Vagina (tissue), 2 donors: ENCODE results near the gene SERGEF. TPM values are rescaled to one million over a fixed set of nuclear protein-coding genes. Genes with fewer than 3 reads are reported as not detected.

ENCODE experiments used
- DNase-seq, 2 donors: peaks; one replicate each; pipeline ENCODE4 v3.0.0-alpha.2; 2017; ENCODE audit errors: extremely low spot score in 2 of 2
- H3K27ac ChIP-seq: fragments of 200-600 bp; sonication (generic); one replicate; pipeline ENCODE4 v1.5.1; 2019
- H3K27me3 ChIP-seq: fragments of 200-600 bp; sonication (generic); one replicate; pipeline ENCODE4 v1.5.1; 2019
- H3K36me3 ChIP-seq, 2 donors: fragments of 200-600 bp; sonication (generic); one replicate each; pipeline ENCODE4 v1.5.1; 2017 to 2019
- H3K4me1 ChIP-seq: fragments of 200-600 bp; sonication (generic); one replicate; pipeline ENCODE4 v1.5.1; 2019
- H3K4me3 ChIP-seq, 2 donors: fragments of 200-600 bp; sonication (generic); 1 replicate in 1 of 2; 2 replicates in 1 of 2; pipeline ENCODE4 v1.5.1; 2016 to 2019
- H3K9me3 ChIP-seq: fragments of 200-600 bp; sonication (generic); one replicate; pipeline ENCODE4 v1.5.1; 2019
- POLR2A ChIP-seq, 2 donors: fragments of 450-650 bp; IDR thresholded peaks; one replicate each; pipeline ENCODE4 v1.6.1; 2017; ENCODE audit warnings: antibody characterized with exemption in 2 of 2, mild to moderate bottlenecking in 2 of 2, moderate library complexity in 2 of 2
- POLR2AphosphoS5 ChIP-seq, 2 donors: sonication (generic); formaldehyde crosslinking; IDR thresholded peaks; one replicate each; pipeline ENCODE4 v1.9.0; 2017; ENCODE audit warnings: antibody characterized with exemption in 2 of 2, mild to moderate bottlenecking in 2 of 2, low read depth in 1 of 2; ENCODE audit not compliant: insufficient read depth in 1 of 2
- intact Hi-C: fragments of 100-400 bp; cut with DNase I; formaldehyde crosslinking; loops from one replicate; pipeline ENCODE4 v1.15.1; 2023
- total RNA-seq: library from RNA; depleted of rRNA; stranded (reverse); fragments of >200 nt; gene quantifications from one replicate; pipeline ENCODE4 v1.2.3, GENCODE V29; 2016
- TF ChIP-seq, protein P1 (sequence below), 3 experiments: fragments of 450-650 bp in 2 of 3; fragments of 200-600 bp in 1 of 3; sonication (generic) in 1 of 3; IDR thresholded peaks; one replicate each; pipeline ENCODE4 v1.5.1; 2017 to 2019; ENCODE audit warnings: antibody characterized with exemption in 3 of 3, mild to moderate bottlenecking in 2 of 3, moderate library complexity in 2 of 3

SERGEF gene
- total RNA-seq, 1 donor from 2014 or later, result 30.7 TPM

DNA sequence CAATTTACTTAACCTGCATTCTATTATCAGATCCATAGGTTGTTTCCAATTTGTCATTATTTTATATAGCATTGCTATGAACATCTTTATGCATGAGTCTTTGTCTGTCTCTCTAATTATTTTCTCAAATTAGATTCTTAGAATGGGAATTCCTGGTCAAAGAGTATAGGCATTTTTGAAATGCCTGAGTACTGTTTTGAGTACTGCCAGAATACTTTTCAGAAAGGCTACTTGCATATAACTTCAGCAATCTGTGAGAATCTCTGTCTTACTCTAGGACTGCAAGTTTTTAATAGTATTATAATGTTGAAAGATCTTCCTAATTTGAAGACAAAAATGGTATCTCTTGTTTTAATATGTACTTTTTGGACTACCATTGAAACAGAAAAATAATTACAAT lies 221.7 kb downstream of the SERGEF start:
- no peak for DNase-seq
- Histone ChIP-seq H3K9me3 (no peaks in the 10 kb centered on the region), H3K27ac (no peak overlapping the region), H3K36me3 (no peaks in the 10 kb centered on the region), H3K4me1 (no peaks in the 10 kb centered on the region), H3K4me3 (no peak overlapping the region), H3K27me3 (no peaks in the 10 kb centered on the region)
- TF ChIP-seq POLR2A (IDR thresholded peaks at IDR 0.05), result no peak
- TF ChIP-seq, protein P1, sequence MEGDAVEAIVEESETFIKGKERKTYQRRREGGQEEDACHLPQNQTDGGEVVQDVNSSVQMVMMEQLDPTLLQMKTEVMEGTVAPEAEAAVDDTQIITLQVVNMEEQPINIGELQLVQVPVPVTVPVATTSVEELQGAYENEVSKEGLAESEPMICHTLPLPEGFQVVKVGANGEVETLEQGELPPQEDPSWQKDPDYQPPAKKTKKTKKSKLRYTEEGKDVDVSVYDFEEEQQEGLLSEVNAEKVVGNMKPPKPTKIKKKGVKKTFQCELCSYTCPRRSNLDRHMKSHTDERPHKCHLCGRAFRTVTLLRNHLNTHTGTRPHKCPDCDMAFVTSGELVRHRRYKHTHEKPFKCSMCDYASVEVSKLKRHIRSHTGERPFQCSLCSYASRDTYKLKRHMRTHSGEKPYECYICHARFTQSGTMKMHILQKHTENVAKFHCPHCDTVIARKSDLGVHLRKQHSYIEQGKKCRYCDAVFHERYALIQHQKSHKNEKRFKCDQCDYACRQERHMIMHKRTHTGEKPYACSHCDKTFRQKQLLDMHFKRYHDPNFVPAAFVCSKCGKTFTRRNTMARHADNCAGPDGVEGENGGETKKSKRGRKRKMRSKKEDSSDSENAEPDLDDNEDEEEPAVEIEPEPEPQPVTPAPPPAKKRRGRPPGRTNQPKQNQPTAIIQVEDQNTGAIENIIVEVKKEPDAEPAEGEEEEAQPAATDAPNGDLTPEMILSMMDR (IDR thresholded peaks at IDR 0.05), result no peak
- no peak for TF ChIP-seq POLR2AphosphoS5 (IDR thresholded peaks at IDR 0.05; ENCODE audit: insufficient read depth in 1 of 2, low read depth in 1 of 2)
- intact Hi-C loops, result no loop called here

DNA sequence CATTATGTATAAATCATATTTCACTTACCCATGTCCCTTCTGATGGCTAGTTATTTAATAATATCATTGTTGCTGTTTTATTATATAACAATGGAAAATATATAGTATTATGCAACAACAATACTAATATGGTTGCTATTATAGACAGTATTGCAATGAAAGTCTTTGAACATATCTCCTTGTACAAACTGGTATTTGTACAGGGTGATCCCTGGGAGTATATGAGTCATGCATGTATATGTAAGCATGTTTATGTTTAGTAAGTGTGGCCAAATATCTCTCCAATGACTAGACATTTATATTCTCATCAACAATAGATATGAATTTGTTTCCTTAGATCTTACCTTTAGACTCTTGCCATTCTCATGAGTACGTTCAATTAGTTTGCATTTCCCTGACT lies 222.4 kb downstream of the SERGEF start:
- Histone ChIP-seq H3K27me3 (no peaks in the 10 kb centered on the region), H3K4me3 (no peak overlapping the region), H3K4me1 (no peaks in the 10 kb centered on the region), H3K27ac (no peak overlapping the region), H3K9me3 (no peaks in the 10 kb centered on the region), H3K36me3 (no peaks in the 10 kb centered on the region)
- intact Hi-C loops, result no loop called here
- TF ChIP-seq, protein P1 (IDR thresholded peaks at IDR 0.05), result no peak
- TF ChIP-seq POLR2A (IDR thresholded peaks at IDR 0.05) (no peak), POLR2AphosphoS5 (IDR thresholded peaks at IDR 0.05; ENCODE audit: insufficient read depth in 1 of 2, low read depth in 1 of 2) (peak in 1 of 2 donors; percentile 28)
- no peak for DNase-seq

DNA sequence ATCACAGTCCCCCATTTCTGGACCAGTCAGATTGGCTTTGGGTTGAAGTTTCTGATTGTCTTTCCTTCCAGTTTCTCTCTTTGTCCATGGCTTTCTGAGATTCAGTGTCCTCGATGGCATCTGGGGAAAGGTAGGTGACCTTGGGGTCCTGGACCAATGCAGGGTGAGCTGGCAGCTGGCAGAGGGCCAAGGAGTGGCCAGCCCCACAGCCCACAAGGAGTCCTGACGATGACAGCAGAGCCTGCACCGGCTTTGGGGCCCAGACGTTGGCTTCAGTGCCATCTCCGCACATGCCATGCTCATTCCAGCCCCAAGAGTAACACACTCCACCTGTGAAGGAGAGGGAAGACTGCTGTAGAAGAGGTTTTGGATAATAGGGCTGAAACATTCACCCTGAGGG lies 224.8 kb downstream of the SERGEF start:
- H3K9me3 ChIP-seq, result no peaks in the 10 kb centered on the region
- H3K27me3 ChIP-seq, result no peaks in the 10 kb centered on the region
- no peak overlapping the region for H3K27ac ChIP-seq
- H3K4me1 ChIP-seq, result no peaks in the 10 kb centered on the region
- no peak overlapping the region for H3K4me3 ChIP-seq
- no peaks in the 10 kb centered on the region for H3K36me3 ChIP-seq
- TF ChIP-seq POLR2AphosphoS5 (IDR thresholded peaks at IDR 0.05; ENCODE audit: insufficient read depth in 1 of 2, low read depth in 1 of 2) (no peak), POLR2A (IDR thresholded peaks at IDR 0.05) (no peak)
- TF ChIP-seq, protein P1 (IDR thresholded peaks at IDR 0.05), result no peak
- no peak for DNase-seq
- intact Hi-C loops, result no loop called here

DNA sequence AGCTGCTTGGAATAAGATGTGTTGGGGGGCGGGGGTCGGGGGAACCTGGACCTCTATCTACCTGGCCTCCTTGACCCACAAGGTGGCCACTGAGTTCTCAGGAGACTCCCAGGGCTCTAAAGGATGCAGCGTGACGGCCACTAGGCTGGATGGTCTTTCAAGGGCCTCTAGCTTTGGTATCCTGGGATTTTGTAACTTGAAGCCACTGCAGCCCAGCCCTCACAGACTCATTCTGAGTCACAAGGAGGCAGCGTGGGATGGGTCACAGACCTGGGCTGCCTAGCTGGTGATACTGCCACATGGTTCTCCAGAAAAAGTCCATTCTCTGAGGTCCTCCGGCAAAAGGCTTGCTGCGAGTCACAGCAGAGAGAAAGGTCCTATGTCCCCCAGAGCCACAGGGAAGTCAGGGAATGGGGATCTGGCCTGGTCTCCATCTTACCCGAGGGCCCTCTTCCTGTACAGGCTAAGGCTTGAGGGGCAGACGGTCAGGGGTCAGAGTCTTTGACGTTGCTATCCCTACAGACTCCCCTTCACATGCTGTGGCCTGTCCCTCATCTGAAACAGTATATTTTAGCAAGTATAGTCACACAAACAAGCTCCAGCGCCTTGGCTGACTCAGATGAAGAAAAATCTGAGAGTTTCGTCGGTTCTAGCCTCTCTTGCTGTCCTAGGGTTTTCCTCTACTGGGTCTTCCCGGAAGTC lies 225.9 kb downstream of the SERGEF start:
- no peaks in the 10 kb centered on the region for H3K4me1 ChIP-seq
- intact Hi-C loops, result no loop called here
- TF ChIP-seq POLR2A (IDR thresholded peaks at IDR 0.05) (no peak), POLR2AphosphoS5 (IDR thresholded peaks at IDR 0.05; ENCODE audit: insufficient read depth in 1 of 2, low read depth in 1 of 2) (no peak)
- TF ChIP-seq, protein P1 (IDR thresholded peaks at IDR 0.05), result no peak
- no peaks in the 10 kb centered on the region for H3K27me3 ChIP-seq
- H3K36me3 ChIP-seq, result no peaks in the 10 kb centered on the region
- no peak for DNase-seq
- H3K27ac ChIP-seq, result no peak overlapping the region
- H3K4me3 ChIP-seq, result no peak overlapping the region
- H3K9me3 ChIP-seq, result no peaks in the 10 kb centered on the region

DNA sequence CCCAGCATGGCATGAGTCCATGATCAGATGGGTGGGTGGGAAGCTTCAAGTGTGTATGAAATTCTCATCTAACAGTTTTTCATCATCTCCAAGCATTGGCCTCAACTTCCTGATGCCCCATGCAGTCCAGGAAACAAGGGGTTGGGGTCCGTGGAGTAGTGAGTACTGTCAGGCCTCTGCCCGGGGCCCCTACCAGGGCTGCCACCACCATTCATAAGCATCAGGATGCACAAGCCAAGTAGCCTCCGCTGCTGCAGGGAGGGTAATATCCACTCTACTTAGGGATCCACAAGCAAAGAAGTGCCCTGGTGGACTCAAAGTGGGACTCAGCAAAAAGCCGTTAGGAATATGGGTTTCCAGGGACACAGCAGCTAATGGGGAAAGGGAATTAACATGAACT lies 229.0 kb downstream of the SERGEF start:
- Histone ChIP-seq H3K36me3 (no peaks in the 10 kb centered on the region), H3K27me3 (no peaks in the 10 kb centered on the region), H3K27ac (no peak overlapping the region), H3K4me3 (no peak overlapping the region), H3K9me3 (no peaks in the 10 kb centered on the region), H3K4me1 (no peaks in the 10 kb centered on the region)
- no peak for TF ChIP-seq POLR2A (IDR thresholded peaks at IDR 0.05)
- TF ChIP-seq POLR2AphosphoS5 (IDR thresholded peaks at IDR 0.05; ENCODE audit: insufficient read depth in 1 of 2, low read depth in 1 of 2), result no peak
- TF ChIP-seq, protein P1 (IDR thresholded peaks at IDR 0.05), result no peak
- DNase-seq, result no peak
- intact Hi-C loops, result no loop called here
